Activated CD4-positive, CD25-positive, alpha-beta regulatory T cell (primary cell): ENCODE measurements around the gene PTK6.
A peak's percentile ranks its signal among the peaks of the same experiment; 100 is the strongest.
"Not testable (repeated sequence)": the region's sequence is repeated elsewhere in the genome, so short reads cannot be mapped to it uniquely, and the experiment has no call there.

Source experiments
- DNase-seq, 4 experiments: peaks; one replicate each; lab custom pipeline; 2025; lab: John Stamatoyannopoulos, UW

Gene PTK6

GRCh38 chr20:63568986-63569949 is 32.1 kb upstream of the PTK6 start:
- DNase-seq: no peak

GRCh38 chr20:63568170-63568981 is 31.2 kb upstream of the PTK6 start:
- DNase-seq: no peak

GRCh38 chr20:63567386-63568169 is 30.4 kb upstream of the PTK6 start:
- DNase-seq: peak in 2 of 4 experiments; percentile 23 to 38

GRCh38 chr20:63567136-63567385 is 29.9 kb upstream of the PTK6 start:
- DNase-seq: no peak

- no peak for DNase-seq
These were observed 29.4 kb upstream of the PTK6 start for GRCh38 chr20:63566395-63567135.

- DNase-seq: no peak
These were observed 28.6 kb upstream of the PTK6 start for GRCh38 chr20:63565699-63566335.

GRCh38 chr20:63565021-63565698 is 28.0 kb upstream of the PTK6 start:
- no peak for DNase-seq

GRCh38 chr20:63564036-63564810 is 27.0 kb upstream of the PTK6 start:
- no peak for DNase-seq

- DNase-seq: no peak
These were observed 26.2 kb upstream of the PTK6 start for GRCh38 chr20:63563225-63563935.

GRCh38 chr20:63562461-63563224 is 25.5 kb upstream of the PTK6 start:
- DNase-seq: no peak

- no peak for DNase-seq
These were observed 24.6 kb upstream of the PTK6 start for GRCh38 chr20:63561624-63562396.

- DNase-seq: no peak
These were observed 23.9 kb upstream of the PTK6 start for GRCh38 chr20:63560856-63561609.

- no peak for DNase-seq
These were observed 23.2 kb upstream of the PTK6 start for GRCh38 chr20:63560333-63560805.

GRCh38 chr20:63559485-63560332 is 22.5 kb upstream of the PTK6 start:
- DNase-seq: not testable (repeated sequence)

GRCh38 chr20:63558804-63559484 is 21.8 kb upstream of the PTK6 start:
- DNase-seq: no peak
